ENCODE data around the gene RAB22A.

Gene RAB22A

DNA sequence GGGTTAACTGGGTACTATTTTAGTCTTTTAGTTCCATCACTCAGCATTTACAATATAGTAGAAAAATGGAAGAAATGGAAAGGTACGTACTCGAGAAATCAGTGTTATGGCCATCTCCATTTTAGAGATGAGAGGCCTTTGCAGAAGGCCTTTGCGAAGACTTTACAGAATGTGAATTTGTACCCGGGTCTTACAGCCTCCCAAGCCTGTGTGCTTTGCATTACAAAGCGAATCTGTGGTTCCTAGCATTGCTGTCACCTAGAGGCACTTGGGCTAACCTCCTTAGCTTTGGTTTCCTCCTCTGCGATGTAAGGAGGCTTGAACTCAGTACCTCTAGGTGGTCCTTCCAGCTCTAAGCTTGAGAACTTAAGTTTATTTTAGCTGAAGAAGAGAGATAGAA lies 90.4 kb downstream of the RAB22A start:
- TF ChIP-seq, protein P1, sequence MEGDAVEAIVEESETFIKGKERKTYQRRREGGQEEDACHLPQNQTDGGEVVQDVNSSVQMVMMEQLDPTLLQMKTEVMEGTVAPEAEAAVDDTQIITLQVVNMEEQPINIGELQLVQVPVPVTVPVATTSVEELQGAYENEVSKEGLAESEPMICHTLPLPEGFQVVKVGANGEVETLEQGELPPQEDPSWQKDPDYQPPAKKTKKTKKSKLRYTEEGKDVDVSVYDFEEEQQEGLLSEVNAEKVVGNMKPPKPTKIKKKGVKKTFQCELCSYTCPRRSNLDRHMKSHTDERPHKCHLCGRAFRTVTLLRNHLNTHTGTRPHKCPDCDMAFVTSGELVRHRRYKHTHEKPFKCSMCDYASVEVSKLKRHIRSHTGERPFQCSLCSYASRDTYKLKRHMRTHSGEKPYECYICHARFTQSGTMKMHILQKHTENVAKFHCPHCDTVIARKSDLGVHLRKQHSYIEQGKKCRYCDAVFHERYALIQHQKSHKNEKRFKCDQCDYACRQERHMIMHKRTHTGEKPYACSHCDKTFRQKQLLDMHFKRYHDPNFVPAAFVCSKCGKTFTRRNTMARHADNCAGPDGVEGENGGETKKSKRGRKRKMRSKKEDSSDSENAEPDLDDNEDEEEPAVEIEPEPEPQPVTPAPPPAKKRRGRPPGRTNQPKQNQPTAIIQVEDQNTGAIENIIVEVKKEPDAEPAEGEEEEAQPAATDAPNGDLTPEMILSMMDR (IDR thresholded peaks at IDR 0.05; ENCODE audit: insufficient read depth, missing control alignments), result no peak
- FAIRE-seq, result no peak
- DNase-seq (ENCODE audit: insufficient read length, low spot score), result no peak

DNA sequence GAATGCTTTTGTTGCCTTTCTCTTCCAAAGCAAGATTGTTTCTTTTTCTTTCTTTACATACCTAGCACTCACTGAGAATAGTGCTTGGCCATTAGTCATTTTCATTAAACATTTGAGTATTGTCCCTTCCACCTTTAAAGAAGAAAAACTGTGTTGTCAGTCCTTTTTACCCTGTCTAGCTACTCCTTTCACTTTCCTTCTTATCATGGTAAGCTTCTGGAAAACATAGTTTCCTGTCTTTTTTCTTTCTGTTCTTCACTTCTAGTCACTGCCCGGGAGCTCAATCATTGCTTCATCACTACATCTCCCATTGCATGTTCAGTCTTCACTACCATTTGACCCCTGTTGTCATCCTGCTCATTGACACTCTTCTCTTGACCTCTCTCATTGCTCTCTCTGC lies 91.6 kb downstream of the RAB22A start:
- no peak for FAIRE-seq
- DNase-seq (ENCODE audit: insufficient read length, low spot score), result no peak
- TF ChIP-seq, protein P1 (IDR thresholded peaks at IDR 0.05; ENCODE audit: insufficient read depth, missing control alignments), result no peak

DNA sequence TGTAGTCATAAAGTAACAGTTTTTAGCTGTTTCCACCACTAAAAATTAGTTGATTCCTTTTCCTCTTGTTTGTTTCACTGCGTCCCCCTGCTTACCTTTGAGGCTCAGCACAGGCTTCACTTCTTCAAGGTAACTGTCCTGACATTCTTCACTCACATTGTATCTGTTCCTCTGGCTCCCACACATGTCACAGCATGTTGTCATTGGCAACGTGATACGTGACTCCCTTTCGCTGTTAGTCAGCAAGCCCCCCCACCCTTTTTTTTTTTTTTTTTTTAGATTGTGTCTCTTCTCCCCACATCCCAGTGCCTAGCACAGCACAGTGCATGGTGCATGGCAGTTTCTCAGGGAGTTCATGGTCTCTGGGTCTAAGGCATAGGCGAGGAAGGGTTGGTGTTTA lies 92.8 kb downstream of the RAB22A start:
- FAIRE-seq, result no peak
- no peak for DNase-seq (ENCODE audit: insufficient read length, low spot score)
- TF ChIP-seq, protein P1 (IDR thresholded peaks at IDR 0.05; ENCODE audit: insufficient read depth, missing control alignments), result no peak

DNA sequence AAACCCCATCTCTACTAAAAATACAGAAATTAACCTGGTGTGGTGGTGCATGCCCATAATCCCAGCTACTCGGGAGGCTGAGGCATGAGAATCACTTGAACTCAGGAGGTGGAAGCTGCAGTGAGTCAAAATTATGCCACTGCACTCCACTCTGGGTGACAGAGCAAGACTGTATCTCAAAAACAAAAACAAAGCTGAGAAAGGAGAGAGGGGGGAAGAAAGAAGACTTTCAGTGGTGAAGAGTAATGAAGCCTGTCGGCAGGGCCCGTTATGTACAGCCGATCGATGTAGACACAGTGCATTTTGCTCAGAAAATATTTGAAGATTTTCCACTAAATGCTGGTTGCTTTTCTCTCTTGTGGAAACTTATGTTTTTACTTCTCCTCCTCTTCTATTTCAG lies 93.3 kb downstream of the RAB22A start:
- no peak for FAIRE-seq
- TF ChIP-seq, protein P1 (IDR thresholded peaks at IDR 0.05; ENCODE audit: insufficient read depth, missing control alignments), result no peak
- DNase-seq (ENCODE audit: insufficient read length, low spot score), result no peak

DNA sequence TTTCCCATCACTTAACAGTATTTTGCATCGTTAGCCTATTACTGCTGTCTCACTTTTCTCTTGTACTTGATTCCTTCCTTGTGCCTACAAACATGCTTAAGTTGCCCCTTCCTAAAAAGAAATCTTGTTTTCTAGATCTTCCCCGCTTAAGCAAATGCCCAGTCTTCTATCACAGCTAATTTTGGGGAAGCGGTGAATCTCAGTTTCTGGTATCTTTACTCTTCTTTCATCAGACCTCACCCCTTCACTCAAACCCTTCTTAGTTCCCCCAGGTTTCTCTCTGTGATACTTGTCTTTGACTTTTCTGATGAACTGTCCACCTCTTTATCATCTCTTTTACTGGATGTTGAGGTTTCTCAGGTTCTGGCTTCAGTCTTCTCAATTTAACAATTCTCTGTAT lies 93.8 kb downstream of the RAB22A start:
- DNase-seq (ENCODE audit: insufficient read length, low spot score), result no peak
- FAIRE-seq, result no peak
- TF ChIP-seq, protein P1 (IDR thresholded peaks at IDR 0.05; ENCODE audit: insufficient read depth, missing control alignments), result no peak

DNA sequence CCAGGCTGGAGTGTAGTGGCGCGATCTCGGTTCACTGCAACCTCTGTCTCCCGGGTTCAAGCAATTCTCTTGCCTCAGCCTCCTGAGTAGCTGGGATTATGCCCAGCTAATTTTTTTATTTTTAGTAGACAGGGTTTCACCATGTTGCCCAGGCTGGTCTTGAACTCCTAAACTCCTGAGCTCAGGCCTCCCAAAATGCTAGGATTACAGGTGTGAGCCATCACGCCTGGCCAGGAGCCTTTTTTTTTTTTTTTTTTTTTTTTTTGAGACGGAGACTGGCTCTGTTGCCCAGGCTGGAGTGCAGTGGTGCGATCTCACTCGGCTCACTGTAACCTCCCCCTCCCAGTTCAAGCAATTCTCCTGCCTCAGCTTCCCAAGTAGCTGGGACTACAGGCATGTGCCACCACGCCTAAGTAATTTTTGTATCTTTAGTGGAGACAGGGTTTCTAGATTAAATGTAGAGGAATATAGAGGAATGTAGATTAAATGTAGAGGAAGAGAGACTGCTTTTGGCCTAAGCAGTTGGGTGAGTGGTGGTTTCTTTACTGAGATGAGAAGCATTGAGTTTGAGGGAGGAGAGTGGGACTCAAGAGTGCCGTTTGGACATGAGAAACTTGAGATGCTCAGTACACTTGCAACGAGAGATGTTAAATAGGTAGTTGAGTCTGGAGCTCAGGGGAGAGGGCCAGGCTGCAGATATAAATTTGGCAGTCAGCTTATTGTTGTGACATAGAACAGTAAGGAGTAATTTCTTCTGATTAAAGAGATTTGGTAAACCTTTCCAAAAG lies 96.2 kb downstream of the RAB22A start:
- no peak for DNase-seq (ENCODE audit: insufficient read length, low spot score)
- no peak for FAIRE-seq
- TF ChIP-seq, protein P1 (IDR thresholded peaks at IDR 0.05; ENCODE audit: insufficient read depth, missing control alignments), result no peak

DNA sequence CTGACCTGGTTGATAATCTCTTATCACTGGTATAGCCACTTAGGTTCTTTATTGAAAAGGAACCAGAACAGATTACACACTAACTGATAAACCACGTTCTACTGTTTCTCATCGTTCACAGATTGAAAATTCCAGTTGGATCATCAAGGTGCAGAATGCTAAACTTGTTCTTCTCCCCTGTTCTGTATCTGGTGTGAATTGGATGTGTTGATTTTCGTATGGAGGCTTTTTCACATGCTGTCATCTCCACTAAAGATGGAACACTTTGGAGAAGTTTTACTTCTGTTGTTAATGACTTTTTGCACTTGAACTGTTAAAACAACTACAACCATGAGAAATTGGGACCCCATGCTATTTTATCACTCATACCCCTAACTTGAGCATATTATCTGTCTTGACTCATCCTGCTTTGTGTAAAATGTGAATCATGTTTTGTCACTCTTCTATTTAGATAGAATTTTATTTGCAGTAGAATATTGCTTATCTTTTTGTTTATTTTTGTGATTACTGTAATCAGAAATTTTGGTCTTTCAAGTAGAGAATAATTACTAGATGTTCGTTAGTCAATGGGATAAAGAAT lies 97.0 kb downstream of the RAB22A start:
- TF ChIP-seq, protein P1 (IDR thresholded peaks at IDR 0.05; ENCODE audit: insufficient read depth, missing control alignments), result no peak
- DNase-seq (ENCODE audit: insufficient read length, low spot score) (no peak), FAIRE-seq (no peak)
